PFSK-1 (cell line): ENCODE data around the gene UBR7.

Source experiments
- FOXP2 ChIP-seq: optimal IDR thresholded peaks from 2 replicates; pipeline ENCODE3; 2011; ENCODE audit warnings: borderline replicate concordance, control low read depth, inconsistent platforms; ENCODE audit not compliant: insufficient read depth; ENCODE audit errors: extremely low read length, extremely low read depth
- POLR2AphosphoS5 ChIP-seq: IDR thresholded peaks from 2 replicates; pipeline ENCODE4 v1.6.1; 2012; ENCODE audit warnings: low read depth, mild to moderate bottlenecking, control low read depth, low read length, moderate library complexity
- SIN3A ChIP-seq: IDR thresholded peaks from 2 replicates; pipeline ENCODE4 v1.6.1; 2012; ENCODE audit warnings: mild to moderate bottlenecking, low read length, moderate library complexity, borderline replicate concordance; ENCODE audit not compliant: insufficient read depth
- TAF1 ChIP-seq: IDR thresholded peaks from 2 replicates; pipeline ENCODE4 v1.6.1; 2012; ENCODE audit warnings: low read length, control low read depth, borderline replicate concordance; ENCODE audit not compliant: insufficient read depth
- TF ChIP-seq, protein P1 (sequence below), 2 experiments: IDR thresholded peaks; 2 replicates each; pipeline versions ENCODE4 v1.6.1 to v1.8.0; 2011 to 2012; ENCODE audit warnings: low read depth in 2 of 2, low read length in 2 of 2, control low read depth in 1 of 2, inconsistent platforms in 1 of 2, mild to moderate bottlenecking in 1 of 2, moderate library complexity in 1 of 2; ENCODE audit not compliant: insufficient read depth in 1 of 2

The UBR7 gene

DNA sequence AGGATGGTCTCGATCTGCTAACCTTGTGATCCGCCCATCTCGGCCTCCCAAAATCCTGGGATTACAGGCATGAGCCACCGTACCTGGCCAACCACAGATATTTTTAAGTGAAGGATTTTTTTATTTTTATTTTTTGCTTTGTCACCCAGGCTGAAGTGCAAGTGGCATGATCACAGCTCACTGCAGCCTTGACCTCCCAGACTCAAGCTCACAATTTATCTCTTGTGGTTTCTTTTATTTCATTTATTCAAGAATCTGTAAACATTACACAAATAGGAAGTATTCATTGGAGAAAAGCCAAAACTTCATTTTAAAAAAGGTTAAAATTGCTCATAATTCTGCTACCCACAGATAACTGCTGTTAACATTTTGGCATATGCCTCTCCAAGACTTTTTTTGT is 35.7 kb upstream of the UBR7 start:
- TF ChIP-seq, protein P1, sequence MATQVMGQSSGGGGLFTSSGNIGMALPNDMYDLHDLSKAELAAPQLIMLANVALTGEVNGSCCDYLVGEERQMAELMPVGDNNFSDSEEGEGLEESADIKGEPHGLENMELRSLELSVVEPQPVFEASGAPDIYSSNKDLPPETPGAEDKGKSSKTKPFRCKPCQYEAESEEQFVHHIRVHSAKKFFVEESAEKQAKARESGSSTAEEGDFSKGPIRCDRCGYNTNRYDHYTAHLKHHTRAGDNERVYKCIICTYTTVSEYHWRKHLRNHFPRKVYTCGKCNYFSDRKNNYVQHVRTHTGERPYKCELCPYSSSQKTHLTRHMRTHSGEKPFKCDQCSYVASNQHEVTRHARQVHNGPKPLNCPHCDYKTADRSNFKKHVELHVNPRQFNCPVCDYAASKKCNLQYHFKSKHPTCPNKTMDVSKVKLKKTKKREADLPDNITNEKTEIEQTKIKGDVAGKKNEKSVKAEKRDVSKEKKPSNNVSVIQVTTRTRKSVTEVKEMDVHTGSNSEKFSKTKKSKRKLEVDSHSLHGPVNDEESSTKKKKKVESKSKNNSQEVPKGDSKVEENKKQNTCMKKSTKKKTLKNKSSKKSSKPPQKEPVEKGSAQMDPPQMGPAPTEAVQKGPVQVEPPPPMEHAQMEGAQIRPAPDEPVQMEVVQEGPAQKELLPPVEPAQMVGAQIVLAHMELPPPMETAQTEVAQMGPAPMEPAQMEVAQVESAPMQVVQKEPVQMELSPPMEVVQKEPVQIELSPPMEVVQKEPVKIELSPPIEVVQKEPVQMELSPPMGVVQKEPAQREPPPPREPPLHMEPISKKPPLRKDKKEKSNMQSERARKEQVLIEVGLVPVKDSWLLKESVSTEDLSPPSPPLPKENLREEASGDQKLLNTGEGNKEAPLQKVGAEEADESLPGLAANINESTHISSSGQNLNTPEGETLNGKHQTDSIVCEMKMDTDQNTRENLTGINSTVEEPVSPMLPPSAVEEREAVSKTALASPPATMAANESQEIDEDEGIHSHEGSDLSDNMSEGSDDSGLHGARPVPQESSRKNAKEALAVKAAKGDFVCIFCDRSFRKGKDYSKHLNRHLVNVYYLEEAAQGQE (IDR thresholded peaks at IDR 0.05; ENCODE audit: insufficient read depth in 1 of 2, low read depth in 2 of 2, low read length in 2 of 2) = no peak
- no peak for TF ChIP-seq TAF1

DNA sequence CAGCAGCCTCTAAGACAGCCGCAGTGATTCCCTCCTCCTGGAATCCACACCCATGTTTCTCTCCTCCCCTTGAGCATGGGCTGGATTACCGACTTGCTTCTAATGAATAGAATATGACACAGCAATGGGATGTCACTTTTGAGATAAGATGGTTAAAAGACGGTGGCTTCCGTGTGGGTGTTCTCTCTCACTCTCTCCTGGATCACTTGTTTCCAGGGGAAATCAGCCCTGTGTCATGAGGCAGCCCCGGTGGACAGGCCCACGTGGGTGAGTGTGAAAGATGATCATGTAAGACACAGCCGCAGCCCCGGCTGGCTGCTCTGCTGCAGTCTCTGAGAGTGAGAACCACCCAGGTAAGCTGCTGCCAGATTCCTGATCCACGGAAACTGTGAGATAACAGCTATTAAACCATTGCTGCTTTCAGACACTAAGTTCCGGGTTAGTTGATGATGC is 33.1 kb upstream of the UBR7 start:
- no peak for TF ChIP-seq POLR2AphosphoS5

- TF ChIP-seq POLR2AphosphoS5 = no peak
- no peak for TF ChIP-seq SIN3A
- TF ChIP-seq TAF1 = no peak
- TF ChIP-seq FOXP2 = no peak
- TF ChIP-seq, protein P1 (IDR thresholded peaks at IDR 0.05; ENCODE audit: insufficient read depth in 1 of 2, low read depth in 2 of 2, low read length in 2 of 2) = no peak
Measured at GRCh38 chr14:93175492-93175891, 31.6 kb upstream of the UBR7 start.

DNA sequence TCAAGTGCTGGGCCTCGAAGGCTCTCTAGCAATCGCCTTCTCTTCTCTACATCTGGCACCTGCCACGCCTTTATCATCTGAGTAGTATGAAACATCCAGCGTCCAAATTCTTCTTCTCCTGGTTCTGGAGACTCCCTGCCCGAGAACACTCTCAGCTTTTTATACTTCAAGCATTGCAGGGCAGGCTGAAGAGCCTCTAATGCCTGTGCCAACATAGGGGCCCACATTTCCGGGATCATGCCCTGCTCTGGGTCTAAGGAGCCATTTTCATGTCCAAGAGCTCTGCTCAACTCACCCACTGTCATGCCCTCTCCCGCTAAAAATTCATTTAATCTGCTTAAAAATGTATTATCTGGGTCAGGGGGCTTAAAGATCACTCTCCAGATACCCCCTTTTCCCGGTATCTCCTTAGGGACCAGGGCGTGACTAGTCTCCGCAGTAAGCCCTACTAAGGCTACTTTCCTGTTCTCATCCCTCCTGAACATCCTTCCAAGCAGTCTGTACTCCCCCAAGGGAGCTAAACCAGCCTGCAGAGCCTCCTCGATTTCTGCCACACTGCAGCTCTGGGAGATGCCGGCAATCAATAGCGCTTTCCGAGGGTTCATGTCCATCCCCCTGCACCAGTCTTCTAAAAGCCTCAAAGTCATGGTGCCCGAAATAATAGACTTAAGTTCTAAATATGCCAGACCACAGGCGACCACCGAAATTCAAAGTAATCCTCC is 23.3 kb upstream of the UBR7 start:
- TF ChIP-seq, protein P1 (IDR thresholded peaks at IDR 0.05; ENCODE audit: insufficient read depth in 1 of 2, low read depth in 2 of 2, low read length in 2 of 2) = no peak
- TF ChIP-seq FOXP2 (no peak), POLR2AphosphoS5 (no peak), TAF1 (no peak), SIN3A (no peak)

GRCh38 chr14:93184391-93185348 is 22.4 kb upstream of the UBR7 start, which contains the start of the genes LYSET and MOAP1:
LYSET (plus strand) TSS chr14:93185317; CDS start chr14:93185406, 89 bp downstream.
MOAP1 (minus strand) TSS chr14:93184897; CDS start chr14:93184242, 655 bp downstream.
- TF ChIP-seq, protein P1 (IDR thresholded peaks at IDR 0.05; ENCODE audit: insufficient read depth in 1 of 2, low read depth in 2 of 2, low read length in 2 of 2) = no peak
- TF ChIP-seq POLR2AphosphoS5 (peak; percentile 45; the same call in 1 of the 2 replicates), FOXP2 (peak; percentile 18), SIN3A (peak; percentile 13; the same call in 1 of the 2 replicates), TAF1 (no peak)
